Activated naive CD4-positive, alpha-beta T cell treated with anti-CD3 and anti-CD28 coated beads for 36 hours (primary cell): ENCODE results near the gene UBALD1. TPM values are rescaled to one million over a fixed set of nuclear protein-coding genes. Genes with fewer than 3 reads are reported as not detected.

Source experiments
- CTCF ChIA-PET: fragments of 350-600 bp; sonication (Branson Sonifier 250); formaldehyde crosslinking; loops from one replicate; lab custom pipeline; 2021; ENCODE audit warnings: antibody characterized with exemption; lab: Charles Lee
- DNase-seq: peaks from one replicate; pipeline ENCODE4 v3.0.0-alpha.2; 2020
- H3K27ac Mint-ChIP-seq: one replicate; pipeline ENCODE4 v1.8.0; 2021; ENCODE audit warnings: mild to moderate bottlenecking, mixed read lengths
- H3K27me3 Mint-ChIP-seq: one replicate; pipeline ENCODE4 v1.8.0; 2021; ENCODE audit warnings: low read depth, mixed read lengths
- H3K36me3 Mint-ChIP-seq: one replicate; pipeline ENCODE4 v1.8.0; 2021; ENCODE audit warnings: low read depth, mixed read lengths
- H3K4me1 Mint-ChIP-seq: one replicate; pipeline ENCODE4 v1.8.0; 2021; ENCODE audit warnings: low read depth, mixed read lengths
- H3K4me3 Mint-ChIP-seq: one replicate; pipeline ENCODE4 v1.8.0; 2021; ENCODE audit warnings: mild to moderate bottlenecking, moderate library complexity, mixed read lengths
- H3K9me3 Mint-ChIP-seq: one replicate; pipeline ENCODE4 v1.8.0; 2021; ENCODE audit warnings: mixed read lengths
- intact Hi-C: fragments of 100-400 bp; cut with micrococcal nuclease; formaldehyde crosslinking; loops from one replicate; pipeline ENCODE4 v1.15.1; 2023
- total RNA-seq, 2 experiments: library from RNA; stranded (reverse); gene quantifications; one replicate each; pipeline ENCODE4 v1.2.3, GENCODE V29; 2021

Gene UBALD1
- total RNA-seq, 2 experiments from 2014 or later = 8.5 to 9.3 TPM

- intact Hi-C loops = loop anchor here (10.0 kb wide), 1 partner anchor 257 kb away; the partner anchor contains the start of gene PAM16
- Mint-ChIP-seq H3K27me3 (no peaks in the 10 kb centered on the region), H3K36me3 (no peaks in the 10 kb centered on the region), H3K4me1 (peaks cover 11% of the 10 kb centered on the region), H3K9me3 (no peaks in the 10 kb centered on the region), H3K4me3 (no peak overlapping the region), H3K27ac (no peak overlapping the region)
- CTCF ChIA-PET = interaction anchor here (1.3 kb wide), 1 partner anchor 344 kb away, joined by 3 read pairs; no protein-coding TSS in a partner anchor
- no peak for DNase-seq
Measured at GRCh38 chr16:4611337-4612021, 3.2 kb downstream of the UBALD1 start.

- CTCF ChIA-PET = interaction anchor here (1.2 to 1.3 kb wide), 2 partner anchors 14 to 346 kb away, joined by 3 to 4 read pairs; partner anchors contain the start of gene MGRN1
- DNase-seq = no peak
- Mint-ChIP-seq H3K27ac (no peak overlapping the region), H3K9me3 (no peaks in the 10 kb centered on the region), H3K4me1 (peaks cover 5% of the 10 kb centered on the region), H3K27me3 (no peaks in the 10 kb centered on the region), H3K36me3 (no peaks in the 10 kb centered on the region), H3K4me3 (no peak overlapping the region)
- intact Hi-C loops = loop anchor here (10.0 kb wide), 1 partner anchor 256 kb away; the partner anchor contains the start of gene PAM16
Measured at GRCh38 chr16:4610011-4611005, 4.4 kb downstream of the UBALD1 start.

GRCh38 chr16:4609200-4610010, 5.3 kb downstream of the UBALD1 start:
- CTCF ChIA-PET = interaction anchor here (1.2 kb wide), 1 partner anchor 15 kb away, joined by 4 read pairs; the partner anchor contains the start of gene MGRN1
- Mint-ChIP-seq H3K9me3 (no peaks in the 10 kb centered on the region), H3K27me3 (no peaks in the 10 kb centered on the region), H3K36me3 (no peaks in the 10 kb centered on the region), H3K27ac (no peak overlapping the region), H3K4me3 (no peak overlapping the region), H3K4me1 (peaks cover 5% of the 10 kb centered on the region)
- DNase-seq = no peak
- intact Hi-C loops = loop anchor here (10.0 kb wide), 1 partner anchor 255 kb away; the partner anchor contains the start of gene PAM16

- Mint-ChIP-seq H3K9me3 (no peaks in the 10 kb centered on the region), H3K36me3 (no peaks in the 10 kb centered on the region), H3K27me3 (no peaks in the 10 kb centered on the region), H3K4me3 (no peak overlapping the region), H3K27ac (no peak overlapping the region), H3K4me1 (peaks cover 5% of the 10 kb centered on the region)
- DNase-seq = no peak
- intact Hi-C loops = no loop called here
- CTCF ChIA-PET = no interaction called here
Measured at GRCh38 chr16:4608704-4608980, 6.0 kb downstream of the UBALD1 start.

- H3K9me3 Mint-ChIP-seq = no peaks in the 10 kb centered on the region
- no peak overlapping the region for H3K4me3 Mint-ChIP-seq
- no peak overlapping the region for H3K27ac Mint-ChIP-seq
- H3K36me3 Mint-ChIP-seq = no peaks in the 10 kb centered on the region
- no peaks in the 10 kb centered on the region for H3K27me3 Mint-ChIP-seq
- intact Hi-C loops = no loop called here
- DNase-seq = no peak
- CTCF ChIA-PET = no interaction called here
- peaks cover 3% of the 10 kb centered on the region for H3K4me1 Mint-ChIP-seq
Measured at GRCh38 chr16:4607841-4608703, 6.6 kb downstream of the UBALD1 start.

- H3K9me3 Mint-ChIP-seq = no peaks in the 10 kb centered on the region
- no peaks in the 10 kb centered on the region for H3K36me3 Mint-ChIP-seq
- no peak overlapping the region for H3K4me3 Mint-ChIP-seq
- H3K4me1 Mint-ChIP-seq = no peaks in the 10 kb centered on the region
- H3K27ac Mint-ChIP-seq = no peak overlapping the region
- intact Hi-C loops = no loop called here
- H3K27me3 Mint-ChIP-seq = no peaks in the 10 kb centered on the region
- CTCF ChIA-PET = no interaction called here
- DNase-seq = no peak
Measured at GRCh38 chr16:4606354-4606753, 8.3 kb downstream of the UBALD1 start.

GRCh38 chr16:4604401-4604800, 10.3 kb downstream of the UBALD1 start:
- intact Hi-C loops = no loop called here
- Mint-ChIP-seq H3K4me1 (no peaks in the 10 kb centered on the region), H3K27me3 (no peaks in the 10 kb centered on the region), H3K27ac (no peak overlapping the region), H3K4me3 (no peak overlapping the region), H3K36me3 (no peaks in the 10 kb centered on the region), H3K9me3 (no peaks in the 10 kb centered on the region)
- no peak for DNase-seq
- CTCF ChIA-PET = interaction anchor here (1.6 kb wide), 1 partner anchor 19 kb away, joined by 3 read pairs; no protein-coding TSS in a partner anchor

- Mint-ChIP-seq H3K9me3 (no peaks in the 10 kb centered on the region), H3K27ac (no peak overlapping the region), H3K27me3 (no peaks in the 10 kb centered on the region), H3K4me1 (no peaks in the 10 kb centered on the region), H3K4me3 (no peak overlapping the region), H3K36me3 (no peaks in the 10 kb centered on the region)
- CTCF ChIA-PET = interaction anchor here (1.5 kb wide), 1 partner anchor 18 kb away, joined by 7 read pairs; no protein-coding TSS in a partner anchor
- no peak for DNase-seq
- intact Hi-C loops = no loop called here
Measured at GRCh38 chr16:4603624-4604170, 11.0 kb downstream of the UBALD1 start.

- no peak overlapping the region for H3K27ac Mint-ChIP-seq
- no peak for DNase-seq
- no peaks in the 10 kb centered on the region for H3K27me3 Mint-ChIP-seq
- intact Hi-C loops = no loop called here
- no peaks in the 10 kb centered on the region for H3K9me3 Mint-ChIP-seq
- CTCF ChIA-PET = interaction anchor here (0.8 to 1.5 kb wide), 2 partner anchors 17 kb away, joined by 3 to 7 read pairs; no protein-coding TSS in a partner anchor
- no peak overlapping the region for H3K4me3 Mint-ChIP-seq
- H3K4me1 Mint-ChIP-seq = no peaks in the 10 kb centered on the region
- H3K36me3 Mint-ChIP-seq = no peaks in the 10 kb centered on the region
Measured at GRCh38 chr16:4602331-4602730, 12.4 kb downstream of the UBALD1 start.

GRCh38 chr16:4601864-4602186, 12.9 kb downstream of the UBALD1 start:
- Mint-ChIP-seq H3K36me3 (no peaks in the 10 kb centered on the region), H3K4me3 (no peak overlapping the region), H3K27ac (no peak overlapping the region), H3K27me3 (no peaks in the 10 kb centered on the region), H3K4me1 (no peaks in the 10 kb centered on the region), H3K9me3 (no peaks in the 10 kb centered on the region)
- intact Hi-C loops = no loop called here
- CTCF ChIA-PET = interaction anchor here (0.8 kb wide), 1 partner anchor 16 kb away, joined by 3 read pairs; no protein-coding TSS in a partner anchor
- no peak for DNase-seq
